OCI-LY7 (cell line): Measurements from ENCODE around the gene RBFOX1.

Source experiments
- CTCF ChIP-seq: fragments of 200-600 bp; sonication (generic); conservative IDR thresholded peaks from 2 replicates; pipeline ENCODE4 v1.5.1; 2014; ENCODE audit warnings: mild to moderate bottlenecking, antibody characterized with exemption, low read length, moderate library complexity, mixed read lengths
- EZH2phosphoT487 ChIP-seq: fragments of 200-600 bp; sonication (generic); IDR thresholded peaks from 2 replicates; pipeline ENCODE4 v1.6.1; 2018; ENCODE audit warnings: low read depth, borderline replicate concordance, mild to moderate bottlenecking, mixed run types, antibody characterized with exemption, low read length, moderate library complexity, mixed read lengths

GRCh38 chr16:7742626-7743025, 410.0 kb downstream of the RBFOX1 start:
- TF ChIP-seq CTCF: no peak
- TF ChIP-seq EZH2phosphoT487: no peak
